H1 (cell line): ENCODE data around the gene CCDC91. TPM values are rescaled to one million over a fixed set of nuclear protein-coding genes. Genes with fewer than 3 reads are reported as not detected.

Experiments
- CTCF ChIA-PET: fragments of 300-600 bp; sonication (Branson Sonifier 250); formaldehyde crosslinking; loops from one replicate; lab custom pipeline; 2021; ENCODE audit not compliant: partially characterized antibody; lab: Charles Lee
- POLR2A ChIA-PET: fragments of 300-600 bp; sonication (Branson Sonifier 250); formaldehyde crosslinking; loops from one replicate; lab custom pipeline; 2021; ENCODE audit warnings: inconsistent platforms; ENCODE audit not compliant: partially characterized antibody; lab: Charles Lee
- DNase-seq, 2 experiments: peaks; one replicate each; pipeline versions ENCODE4 v3.0.0 to v3.0.0-alpha.2; 2010 to 2022; ENCODE audit warnings: low spot score in 2 of 2, low read depth in 1 of 2, mixed read lengths in 1 of 2
- FAIRE-seq: peaks from 2 replicates; lab custom pipeline; 2011; peaks lifted over from hg19 to GRCh38; lab: Jason Lieb, UNC
- H2AFZ ChIP-seq: 2 replicates; pipeline ENCODE4 v1.8.1; 2012; ENCODE audit warnings: low read length, inconsistent platforms
- H2AK5ac ChIP-seq: 2 replicates; pipeline ENCODE4 v1.6.1; 2013; ENCODE audit warnings: low read depth, low read length
- H2BK120ac ChIP-seq: replicated peaks from 2 replicates; pipeline ENCODE3; 2013; ENCODE audit warnings: low read depth, low read length, inconsistent platforms
- H2BK12ac ChIP-seq: 2 replicates; pipeline ENCODE4 v1.6.1; 2013; ENCODE audit warnings: low read depth, low read length
- H2BK15ac ChIP-seq: 2 replicates; pipeline ENCODE4 v1.6.1; 2013; ENCODE audit warnings: low read length
- H2BK20ac ChIP-seq: 2 replicates; pipeline ENCODE4 v1.6.1; 2013; ENCODE audit warnings: low read length
- H2BK5ac ChIP-seq: 2 replicates; pipeline ENCODE4 v1.6.1; 2013; ENCODE audit warnings: low read depth, low read length
- H3K14ac ChIP-seq: 2 replicates; pipeline ENCODE4 v1.6.1; 2013; ENCODE audit warnings: inconsistent platforms; ENCODE audit not compliant: insufficient read length
- H3K18ac ChIP-seq: 2 replicates; pipeline ENCODE4 v1.6.1; 2013; ENCODE audit warnings: low read length; ENCODE audit errors: extremely low read depth
- H3K23ac ChIP-seq: 2 replicates; pipeline ENCODE4 v1.6.1; 2013; ENCODE audit warnings: inconsistent platforms; ENCODE audit not compliant: insufficient read length
- H3K23me2 ChIP-seq: 2 replicates; pipeline ENCODE4 v1.6.1; 2013; ENCODE audit warnings: low read depth, low read length
- H3K27ac ChIP-seq: 2 replicates; pipeline ENCODE4 v1.6.1; 2011; ENCODE audit warnings: low read depth, low read length, inconsistent platforms
- H3K27me3 ChIP-seq, 4 experiments: replicated peaks in 1 of 4; 1 replicate in 1 of 4; 2 replicates in 3 of 4; pipeline versions ENCODE4 v1.6.1 to v1.8.1; 2011 to 2013; ENCODE audit warnings: low read length in 3 of 4, mild to moderate bottlenecking in 3 of 4, inconsistent platforms in 2 of 4, mixed read lengths in 2 of 4, moderate library complexity in 1 of 4; ENCODE audit not compliant: control insufficient read depth in 3 of 4, insufficient read depth in 3 of 4; ENCODE audit errors: extremely low read depth in 1 of 4
- H3K36me3 ChIP-seq, 4 experiments: 2 replicates each; pipeline versions ENCODE4 v1.6.1 to v1.8.1; 2011 to 2013; ENCODE audit warnings: mild to moderate bottlenecking in 4 of 4, low read length in 3 of 4, moderate library complexity in 2 of 4, control low read depth in 1 of 4, inconsistent platforms in 1 of 4; ENCODE audit not compliant: insufficient read depth in 4 of 4, control insufficient read depth in 2 of 4
- H3K4ac ChIP-seq: replicated peaks from 2 replicates; pipeline ENCODE3; 2013; ENCODE audit warnings: low read length, low read depth, mixed read lengths, inconsistent platforms; ENCODE audit not compliant: insufficient read length
- H3K4me1 ChIP-seq, 4 experiments: replicated peaks in 1 of 4; 1 replicate in 1 of 4; 2 replicates in 3 of 4; pipeline versions ENCODE4 v1.6.1 to v1.8.1; 2011 to 2013; ENCODE audit warnings: low read length in 3 of 4, inconsistent platforms in 2 of 4, mixed read lengths in 1 of 4; ENCODE audit not compliant: insufficient read depth in 4 of 4, control insufficient read depth in 3 of 4
- H3K4me2 ChIP-seq, 2 experiments: 2 replicates each; pipeline versions ENCODE4 v1.6.1 to v1.8.1; 2011 to 2013; ENCODE audit warnings: low read depth in 2 of 2, low read length in 2 of 2, control low read depth in 1 of 2, inconsistent platforms in 1 of 2, mild to moderate bottlenecking in 1 of 2; ENCODE audit not compliant: insufficient read depth in 1 of 2
- H3K4me3 ChIP-seq, 4 experiments: fragments of 200-600, 300-600 bp in 1 of 4; sonication (generic), shearing (Covaris generic), sonication (Bioruptor Twin) in 1 of 4; 2 replicates each; pipeline versions ENCODE4 v1.5.1 to v1.8.1; 2011 to 2016; ENCODE audit warnings: low read length in 4 of 4, low read depth in 3 of 4, control low read depth in 2 of 4, inconsistent platforms in 2 of 4, mild to moderate bottlenecking in 2 of 4, mixed read lengths in 1 of 4, moderate library complexity in 1 of 4; ENCODE audit not compliant: insufficient read depth in 2 of 4; ENCODE audit errors: extremely low read depth in 1 of 4
- H3K56ac ChIP-seq: replicated peaks from 2 replicates; pipeline ENCODE3; 2013; ENCODE audit warnings: low read depth, mild to moderate bottlenecking, mixed read lengths, low read length, inconsistent platforms; ENCODE audit not compliant: insufficient read length
- H3K79me1 ChIP-seq: 2 replicates; pipeline ENCODE4 v1.6.1; 2013; ENCODE audit warnings: low read depth, low read length, control low read depth
- H3K79me2 ChIP-seq, 2 experiments: 2 replicates each; pipeline versions ENCODE4 v1.6.1 to v1.8.1; 2012 to 2013; ENCODE audit warnings: low read length in 2 of 2, mild to moderate bottlenecking in 2 of 2, inconsistent platforms in 1 of 2; ENCODE audit not compliant: insufficient read depth in 2 of 2, control insufficient read depth in 1 of 2
- H3K9ac ChIP-seq, 4 experiments: replicated peaks in 1 of 4; 1 replicate in 1 of 4; 2 replicates in 3 of 4; pipeline versions ENCODE4 v1.6.1 to v1.8.1; 2011 to 2013; ENCODE audit warnings: low read depth in 3 of 4, low read length in 3 of 4, control low read depth in 2 of 4, mild to moderate bottlenecking in 2 of 4, moderate library complexity in 2 of 4, inconsistent platforms in 1 of 4; ENCODE audit errors: extremely low read depth in 1 of 4
- H3K9me3 ChIP-seq, 2 experiments: 2 replicates each; pipeline versions ENCODE4 v1.6.1 to v1.8.1; 2012 to 2013; ENCODE audit warnings: mild to moderate bottlenecking in 2 of 2, moderate library complexity in 2 of 2, control low read depth in 1 of 2, inconsistent platforms in 1 of 2, low read depth in 1 of 2, low read length in 1 of 2, mixed read lengths in 1 of 2; ENCODE audit not compliant: insufficient read depth in 2 of 2
- H4K20me1 ChIP-seq, 2 experiments: replicated peaks in 1 of 2; 2 replicates each; pipeline versions ENCODE3 to v1.8.1; 2011 to 2013; ENCODE audit warnings: inconsistent platforms in 2 of 2, low read length in 2 of 2, mild to moderate bottlenecking in 1 of 2; ENCODE audit not compliant: insufficient read depth in 2 of 2, control insufficient read depth in 1 of 2
- H4K5ac ChIP-seq: 2 replicates; pipeline ENCODE4 v1.6.1; 2013; ENCODE audit warnings: low read length, low read depth, mixed read lengths, inconsistent platforms; ENCODE audit not compliant: insufficient read length
- H4K8ac ChIP-seq: 2 replicates; pipeline ENCODE4 v1.8.0; 2013; ENCODE audit warnings: mild to moderate bottlenecking, moderate library complexity, low read length, inconsistent platforms; ENCODE audit not compliant: insufficient read depth; ENCODE audit errors: extremely low read depth
- H4K91ac ChIP-seq: replicated peaks from 2 replicates; pipeline ENCODE3; 2013; ENCODE audit warnings: low read length, mixed read lengths, inconsistent platforms; ENCODE audit not compliant: insufficient read length
- BCL11A ChIP-seq, 2 experiments: IDR thresholded peaks; one replicate each; pipeline ENCODE4 v1.6.1; 2011; ENCODE audit warnings: low read depth in 2 of 2, low read length in 2 of 2, mild to moderate bottlenecking in 2 of 2
- RAD21 ChIP-seq, 2 experiments: IDR thresholded peaks in 1 of 2; conservative IDR thresholded peaks in 1 of 2; 2 replicates each; pipeline ENCODE4 v1.6.1; 2011; ENCODE audit warnings: low read depth in 2 of 2, low read length in 2 of 2, improper control_type of control experiment in 1 of 2, inconsistent platforms in 1 of 2, mild to moderate bottlenecking in 1 of 2, moderate library complexity in 1 of 2
- WGBS, 2 experiments: shearing (Covaris generic) in 1 of 2; methylation state at CpG; one replicate each; pipeline versions ENCODE4 v1.1.6 to v1.1.7; 2013 to 2015; ENCODE audit warnings: low lambda C conversion rate in 2 of 2, mixed read lengths in 2 of 2, inconsistent platforms in 1 of 2, low coverage in 1 of 2, missing lambda C conversion rate in 1 of 2; ENCODE audit not compliant: insufficient replicate concordance in 2 of 2, insufficient coverage in 1 of 2, insufficient read length in 1 of 2; ENCODE audit errors: extremely low coverage in 1 of 2, missing lambda C conversion rate in 1 of 2; 5-methylcytosine and 5-hydroxymethylcytosine counted together
- polyA plus RNA-seq, 7 experiments: library from polyadenylated mRNA; depleted of rRNA in 3 of 7; stranded (reverse) in 5 of 7; unstranded in 2 of 7; fragments of >200 nt in 5 of 7; fragments of 200-250 nt in 2 of 7; gene quantifications; 1 replicate in 5 of 7; 2 replicates in 1 of 7; 4 replicates in 1 of 7; pipeline versions ENCODE4 v1.2.1 to v1.2.3, GENCODE V29; 2011 to 2013; ENCODE audit warnings: missing spikeins in 2 of 7, mixed read lengths in 2 of 7
- total RNA-seq: library from RNA; stranded (reverse); fragmentation: NEBNext Ultra II Directional; extraction: Animal tissue kit (Norgen Biotek cat#: 25700); gene quantifications from 2 replicates; pipeline ENCODE4 v1.2.1, GENCODE V29; 2021
- TF ChIP-seq, protein P1 (sequence below): IDR thresholded peaks from 2 replicates; pipeline ENCODE4 v1.6.1; 2011; ENCODE audit warnings: low read depth, mild to moderate bottlenecking, low read length; ENCODE audit not compliant: insufficient read depth

The CCDC91 gene
- total and polyA plus RNA-seq, 2 of the 8 experiments (the other 6 are each of a cell fraction or from before 2014, with no cell fraction given), result 8.6 to 23.1 TPM

GRCh38 chr12:28383368-28383767 is 193.1 kb downstream of the CCDC91 start:
- Histone ChIP-seq H3K79me1 (no peaks in the 10 kb centered on the region), H3K4me1 (peaks cover 0 to 3% (median under 1%) of the 10 kb centered on the region in 4 experiments; a peak in 1 of 7 replicates), H3K27me3 (no peaks in the 10 kb centered on the region), H3K14ac (no peak overlapping the region), H2BK20ac (no peak overlapping the region), H4K20me1 (no peaks in the 10 kb centered on the region), H3K23me2 (no peaks in the 10 kb centered on the region), H3K56ac (no peak overlapping the region), H2BK5ac (no peak overlapping the region), H2AK5ac (no peak overlapping the region), H3K9me3 (peaks cover 0 to 4% of the 10 kb centered on the region in 2 experiments; a peak in 1 of 4 replicates), H3K4me3 (no peak overlapping the region), H4K5ac (no peak overlapping the region)
- no peak for FAIRE-seq
- 84% methylated on average over 1 of the region's 1 CpG; no CpG with 5 or more reads in 1 of the 2 experiments for WGBS, 2 experiments
- no peak for DNase-seq
- no peak for TF ChIP-seq BCL11A (IDR thresholded peaks at IDR 0.05; ENCODE audit: low read depth in 2 of 2, low read length in 2 of 2)
- TF ChIP-seq, protein P1, sequence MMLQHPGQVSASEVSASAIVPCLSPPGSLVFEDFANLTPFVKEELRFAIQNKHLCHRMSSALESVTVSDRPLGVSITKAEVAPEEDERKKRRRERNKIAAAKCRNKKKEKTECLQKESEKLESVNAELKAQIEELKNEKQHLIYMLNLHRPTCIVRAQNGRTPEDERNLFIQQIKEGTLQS, result no peak
- no peak for TF ChIP-seq RAD21 (IDR thresholded peaks at IDR 0.05 in 1 of 2, conservative IDR thresholded peaks at IDR 0.05 in 1 of 2; ENCODE audit: low read depth in 2 of 2, low read length in 2 of 2)
- TF ChIP-seq, all 59 proteins: peak for 0
- ChIA-PET CTCF (no interaction called here), POLR2A (no interaction called here)
- Histone ChIP-seq H3K27ac (no peak overlapping the region), H3K79me2 (no peaks in the 10 kb centered on the region), H2BK15ac (no peak overlapping the region), H3K9ac (no peak overlapping the region), H3K4me2 (no peak overlapping the region), H3K23ac (no peak overlapping the region), H2BK120ac (no peak overlapping the region), H3K36me3 (peaks cover 0 to 6% (median 0%) of the 10 kb centered on the region in 4 experiments; a peak in 2 of 8 replicates), H4K8ac (no peak overlapping the region), H3K4ac (no peak overlapping the region), H2BK12ac (no peak overlapping the region), H3K18ac (no peak overlapping the region), H2AFZ (no peak overlapping the region), H4K91ac (no peak overlapping the region)
